AG04450 (cell line): ENCODE data around the gene PP2D1. TPM values are rescaled to one million over a fixed set of nuclear protein-coding genes. Genes with fewer than 3 reads are reported as not detected.
"Not testable (repeated sequence)": the region's sequence is repeated elsewhere in the genome, so short reads cannot be mapped to it uniquely, and the experiment has no call there.

Source experiments
- CTCF ChIA-PET: fragments of 300-600, 350-600 bp; formaldehyde crosslinking; extraction: SDS; loops from one replicate; lab custom pipeline; 2022; ENCODE audit warnings: antibody characterized with exemption, inconsistent platforms; lab: Charles Lee
- POLR2A ChIA-PET: fragments of 350-600 bp; formaldehyde crosslinking; extraction: SDS; loops from one replicate; lab custom pipeline; 2021; ENCODE audit warnings: antibody characterized with exemption, inconsistent platforms; lab: Yijun Ruan, JAX
- DNase-seq: peaks from one replicate; pipeline ENCODE4 v3.0.0-alpha.2; 2011; ENCODE audit warnings: low read depth, low spot score
- H3K27ac ChIP-seq: one replicate; pipeline ENCODE4 v1.5.1; 2012; ENCODE audit warnings: low read depth, low read length, control low read depth
- H3K27me3 ChIP-seq: one replicate; pipeline ENCODE4 v1.6.0; 2012; ENCODE audit warnings: low read length; ENCODE audit not compliant: control insufficient read depth, insufficient read depth
- H3K4me3 ChIP-seq: 2 replicates; pipeline ENCODE4 v1.5.1; 2011; ENCODE audit warnings: mild to moderate bottlenecking, low read depth, low read length, control low read depth
- H3K9me3 ChIP-seq: 2 replicates; pipeline ENCODE4 v1.5.1; 2012; ENCODE audit warnings: low read length; ENCODE audit not compliant: control insufficient read depth, insufficient read depth
- polyA plus RNA-seq: library from polyadenylated mRNA; depleted of rRNA; stranded (reverse); fragments of >200 nt; gene quantifications from 2 replicates; pipeline ENCODE4 v1.2.3, GENCODE V29; 2011
- TF ChIP-seq, protein P1 (sequence below): IDR thresholded peaks from 2 replicates; pipeline ENCODE4 v1.5.1; 2011; ENCODE audit warnings: low read depth, low read length, control low read depth, inconsistent platforms

PP2D1 gene
- polyA plus RNA-seq, 1 experiment = not detected

DNA sequence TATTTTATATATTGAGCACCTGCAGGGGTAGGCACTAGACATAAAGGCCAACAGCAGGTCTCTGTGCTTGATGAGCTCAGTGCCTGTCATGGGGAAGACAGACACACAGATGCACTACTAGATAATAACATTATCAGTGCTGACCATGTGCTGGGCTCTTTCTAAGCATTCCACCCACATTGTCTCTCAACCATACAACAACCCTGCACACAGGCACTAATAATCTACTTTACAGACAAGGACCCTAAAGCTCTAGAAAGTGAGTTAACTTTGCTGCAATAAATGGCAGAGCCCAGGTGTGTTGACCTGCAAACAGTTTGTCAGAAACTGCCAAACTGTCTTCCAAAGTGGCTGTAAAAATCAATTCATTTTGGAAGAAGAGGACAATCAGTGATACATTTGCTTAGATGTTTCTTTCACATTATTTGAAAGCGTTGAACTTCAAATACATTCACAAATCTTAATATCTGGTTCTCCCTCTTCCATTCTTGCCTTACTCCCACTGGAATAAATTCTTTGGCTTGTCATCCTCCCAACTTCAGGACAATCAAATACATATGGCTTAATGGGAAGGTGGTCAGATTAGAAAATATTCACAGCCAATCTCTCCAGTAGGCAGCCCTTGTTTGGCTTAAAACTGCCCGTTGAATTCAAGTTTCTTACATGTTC, 11.0 kb upstream of the PP2D1 start:
- Histone ChIP-seq H3K4me3 (no peak overlapping the region), H3K27me3 (no peaks in the 10 kb centered on the region), H3K27ac (no peak overlapping the region), H3K9me3 (no peaks in the 10 kb centered on the region)
- CTCF ChIA-PET = no interaction called here
- POLR2A ChIA-PET = no interaction called here
- TF ChIP-seq, protein P1, sequence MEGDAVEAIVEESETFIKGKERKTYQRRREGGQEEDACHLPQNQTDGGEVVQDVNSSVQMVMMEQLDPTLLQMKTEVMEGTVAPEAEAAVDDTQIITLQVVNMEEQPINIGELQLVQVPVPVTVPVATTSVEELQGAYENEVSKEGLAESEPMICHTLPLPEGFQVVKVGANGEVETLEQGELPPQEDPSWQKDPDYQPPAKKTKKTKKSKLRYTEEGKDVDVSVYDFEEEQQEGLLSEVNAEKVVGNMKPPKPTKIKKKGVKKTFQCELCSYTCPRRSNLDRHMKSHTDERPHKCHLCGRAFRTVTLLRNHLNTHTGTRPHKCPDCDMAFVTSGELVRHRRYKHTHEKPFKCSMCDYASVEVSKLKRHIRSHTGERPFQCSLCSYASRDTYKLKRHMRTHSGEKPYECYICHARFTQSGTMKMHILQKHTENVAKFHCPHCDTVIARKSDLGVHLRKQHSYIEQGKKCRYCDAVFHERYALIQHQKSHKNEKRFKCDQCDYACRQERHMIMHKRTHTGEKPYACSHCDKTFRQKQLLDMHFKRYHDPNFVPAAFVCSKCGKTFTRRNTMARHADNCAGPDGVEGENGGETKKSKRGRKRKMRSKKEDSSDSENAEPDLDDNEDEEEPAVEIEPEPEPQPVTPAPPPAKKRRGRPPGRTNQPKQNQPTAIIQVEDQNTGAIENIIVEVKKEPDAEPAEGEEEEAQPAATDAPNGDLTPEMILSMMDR = no peak
- no peak for DNase-seq

DNA sequence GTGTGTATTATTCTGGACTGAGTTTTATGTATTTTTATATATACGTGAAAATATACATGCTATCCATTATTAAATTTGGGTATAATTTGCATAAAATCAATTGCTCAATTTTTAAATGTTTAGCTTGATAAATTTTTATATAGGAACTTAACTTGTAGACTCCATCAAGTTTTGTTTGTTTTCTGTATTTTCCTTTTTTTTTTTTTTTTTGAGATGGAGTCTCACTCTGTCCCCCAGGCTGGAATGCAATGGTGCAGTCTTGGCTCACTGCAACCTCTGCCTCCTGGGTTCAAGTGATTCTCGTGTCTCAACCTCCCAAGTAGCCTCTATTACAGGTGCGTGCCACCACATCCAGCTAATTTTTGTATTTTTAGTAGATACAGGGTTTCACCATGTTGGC, 4.0 kb upstream of the PP2D1 start:
- H3K27ac ChIP-seq, CTCF ChIA-PET, H3K4me3 ChIP-seq, H3K9me3 ChIP-seq, DNase-seq, POLR2A ChIA-PET, H3K27me3 ChIP-seq: not testable (repeated sequence)

- TF ChIP-seq, protein P1 = no peak
- ChIA-PET POLR2A (no interaction called here), CTCF (no interaction called here)
- DNase-seq = no peak
- Histone ChIP-seq H3K4me3 (no peak overlapping the region), H3K9me3 (no peaks in the 10 kb centered on the region), H3K27me3 (no peaks in the 10 kb centered on the region), H3K27ac (no peak overlapping the region)
Observed at GRCh38 chr3:20015525-20015924, 3.5 kb upstream of the PP2D1 start.

DNA sequence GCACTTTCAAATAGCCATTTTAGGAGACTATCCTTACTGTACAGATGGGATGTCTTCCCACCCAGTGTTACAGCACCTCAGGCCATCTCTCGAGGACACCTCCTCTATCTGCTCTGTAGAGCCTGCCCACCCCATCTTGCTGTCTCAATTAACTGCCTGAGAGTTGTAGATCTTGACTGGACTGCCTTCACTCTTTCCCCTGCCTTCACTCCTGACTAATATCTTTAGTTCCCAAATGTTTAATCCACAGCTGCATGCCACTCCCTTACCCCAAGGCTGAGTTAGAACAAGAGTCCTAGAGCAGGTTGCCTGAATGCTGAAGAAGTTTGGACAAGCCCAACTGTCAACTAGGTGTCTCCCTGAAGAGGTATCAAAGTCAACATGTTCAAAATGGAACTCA, 1.3 kb upstream of the PP2D1 start:
- H3K4me3 ChIP-seq = no peak overlapping the region
- TF ChIP-seq, protein P1 = no peak
- no peak overlapping the region for H3K27ac ChIP-seq
- no peak for DNase-seq
- no peaks in the 10 kb centered on the region for H3K9me3 ChIP-seq
- ChIA-PET POLR2A (no interaction called here), CTCF (no interaction called here)
- no peaks in the 10 kb centered on the region for H3K27me3 ChIP-seq

DNA sequence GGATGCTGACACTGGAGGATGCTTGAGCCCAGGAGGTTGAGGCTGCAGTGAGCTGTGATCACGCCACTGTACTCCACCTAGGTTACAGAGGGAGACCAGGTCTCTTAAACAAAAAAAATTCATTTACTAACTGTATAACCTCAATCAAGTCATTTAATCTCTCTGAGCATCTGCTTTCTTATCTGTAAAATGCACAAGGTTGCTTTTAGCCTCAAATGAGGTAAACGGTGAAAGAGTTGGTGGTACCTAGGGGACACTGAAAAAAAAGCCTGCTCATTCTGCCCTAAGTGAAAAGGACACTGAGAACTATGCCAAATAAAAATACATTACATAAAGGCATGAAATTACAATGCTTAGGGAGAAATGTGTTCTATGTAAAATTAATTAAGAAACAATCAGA, 3.4 kb downstream of the PP2D1 start:
- H3K27ac ChIP-seq = no peak overlapping the region
- no peak overlapping the region for H3K4me3 ChIP-seq
- ChIA-PET CTCF (no interaction called here), POLR2A (no interaction called here)
- TF ChIP-seq, protein P1 = no peak
- H3K27me3 ChIP-seq = no peaks in the 10 kb centered on the region
- DNase-seq = no peak
- H3K9me3 ChIP-seq = no peaks in the 10 kb centered on the region

GRCh38 chr3:20007960-20008359, 4.1 kb downstream of the PP2D1 start:
- POLR2A ChIA-PET = no interaction called here
- Histone ChIP-seq H3K9me3 (no peaks in the 10 kb centered on the region), H3K27ac (no peak overlapping the region), H3K4me3 (no peak overlapping the region), H3K27me3 (no peaks in the 10 kb centered on the region)
- CTCF ChIA-PET = no interaction called here
- no peak for DNase-seq
- TF ChIP-seq, protein P1 = no peak
